K562 (cell line): ENCODE data around the gene MAP3K14. TPM values are rescaled to one million over a fixed set of nuclear protein-coding genes. Genes with fewer than 3 reads are reported as not detected.

Experiments used
- FOXM1 ChIP-seq, 2 experiments: fragments of 450-650 bp in 1 of 2; sonication (generic) in 1 of 2; formaldehyde crosslinking in 1 of 2; IDR thresholded peaks; 2 replicates each; pipeline versions ENCODE4 v1.6.1 to v1.9.0; 2017 to 2022; ENCODE audit warnings: low read depth in 2 of 2, mild to moderate bottlenecking in 2 of 2, missing genetic modification reagents in 1 of 2, moderate library complexity in 1 of 2
- FOXP1 ChIP-seq: sonication (generic); formaldehyde crosslinking; IDR thresholded peaks from 2 replicates; pipeline ENCODE4 v1.8.0; 2022; ENCODE audit warnings: mild to moderate bottlenecking, missing genetic modification reagents
- NELFE ChIP-seq: IDR thresholded peaks from 2 replicates; pipeline ENCODE4 v1.6.1; 2011; ENCODE audit warnings: mild to moderate bottlenecking; ENCODE audit not compliant: insufficient read depth, insufficient read length
- NR1H2 ChIP-seq: sonication (generic); formaldehyde crosslinking; IDR thresholded peaks from 2 replicates; pipeline ENCODE4 v1.4.0; 2020; ENCODE audit warnings: mild to moderate bottlenecking, missing genetic modification reagents
- POLR2AphosphoS5 ChIP-seq: IDR thresholded peaks from 2 replicates; pipeline ENCODE4 v1.6.1; 2011; ENCODE audit warnings: mild to moderate bottlenecking, low read depth, low read length, moderate library complexity; ENCODE audit not compliant: control insufficient read depth, insufficient read depth
- RBBP5 ChIP-seq: fragments of 200-600 bp; sonication (generic); IDR thresholded peaks from 2 replicates; pipeline ENCODE4 v1.6.1; 2012; ENCODE audit warnings: borderline replicate concordance, mild to moderate bottlenecking, low read length, control low read depth, inconsistent platforms; ENCODE audit not compliant: insufficient read depth, poor library complexity, severe bottlenecking
- SIN3A ChIP-seq, 2 experiments: fragments of 150-350 bp in 1 of 2; IDR thresholded peaks; 2 replicates each; pipeline ENCODE4 v1.6.1; 2011 to 2016; ENCODE audit warnings: borderline replicate concordance in 2 of 2, low read depth in 2 of 2, low read length in 2 of 2, mild to moderate bottlenecking in 2 of 2, moderate library complexity in 2 of 2; ENCODE audit not compliant: control insufficient read depth in 1 of 2
- SIN3B ChIP-seq: fragments of 450-650 bp; IDR thresholded peaks from 2 replicates; pipeline ENCODE4 v1.6.1; 2017; ENCODE audit warnings: low read depth, mild to moderate bottlenecking, moderate library complexity
- ZBTB40 ChIP-seq, 2 experiments: fragments of 450-650 bp in 1 of 2; sonication (generic) in 1 of 2; formaldehyde crosslinking in 1 of 2; IDR thresholded peaks; 2 replicates each; pipeline versions ENCODE4 v1.7.1 to v1.9.0; 2016 to 2022; ENCODE audit warnings: inconsistent platforms in 1 of 2, mild to moderate bottlenecking in 1 of 2, missing genetic modification reagents in 1 of 2
- polyA plus RNA-seq, 8 experiments: library from polyadenylated mRNA; depleted of rRNA in 4 of 8; stranded (reverse) in 5 of 8; unstranded in 3 of 8; fragments of >200 nt; fragmentation: Nextera tagmentation in 2 of 8; fragmentation: Illumina TruSeq in 1 of 8; extraction: Ambion mirVana in 2 of 8; extraction: Trizol in 1 of 8; gene quantifications; 2 replicates each; pipeline versions ENCODE4 v1.2.1 to v1.2.3, GENCODE V29; 2011 to 2014; ENCODE audit warnings: inconsistent platforms in 1 of 8, missing spikeins in 1 of 8
- total RNA-seq, 7 experiments: library from RNA; depleted of rRNA in 6 of 7; stranded (reverse); fragments of >200 nt in 6 of 7; fragmentation: Illumina TruSeq in 2 of 7; extraction: Trizol in 2 of 7; gene quantifications; 2 replicates each; pipeline versions ENCODE4 v1.2.1 to v1.2.3, GENCODE V29; 2011 to 2021; ENCODE audit warnings: low replicate concordance in 1 of 7
- TF ChIP-seq, protein P1 (sequence below): fragments of 250-450 bp; sonication (Bioruptor Pico); IDR thresholded peaks from 2 replicates; pipeline ENCODE4 v1.9.0; 2021; ENCODE audit warnings: mild to moderate bottlenecking, inconsistent platforms
- TF ChIP-seq, protein P2 (sequence below), 3 experiments: IDR thresholded peaks in 2 of 3; conservative IDR thresholded peaks in 1 of 3; 2 replicates each; pipeline ENCODE4 v1.5.1; 2011 to 2012; ENCODE audit warnings: low read length in 3 of 3, mild to moderate bottlenecking in 3 of 3, control low read depth in 2 of 3, improper control_type of control experiment in 1 of 3, inconsistent platforms in 1 of 3, low read depth in 1 of 3, mixed read lengths in 1 of 3, moderate library complexity in 1 of 3; ENCODE audit not compliant: insufficient read depth in 2 of 3

MAP3K14 gene
- total and polyA plus RNA-seq, 9 of the 15 experiments (the other 6 are each of a cell fraction or from before 2014, with no cell fraction given), result 0.45 to 8.7 (median 3.2) TPM

GRCh38 chr17:45316434-45317110, at the start of gene MAP3K14 (continued):
- TF ChIP-seq ZBTB40 (IDR thresholded peaks at IDR 0.05), result 0 out of 2 replicates have a peak, but pooled peaks have one; percentile 33
- no peak for TF ChIP-seq ZBTB40 (CRISPR knock-in tag; IDR thresholded peaks at IDR 0.05)
- no peak for TF ChIP-seq FOXM1 (IDR thresholded peaks at IDR 0.05; ENCODE audit: low read depth)
- peak; percentile 31; the same call in 1 of the 2 replicates for TF ChIP-seq FOXM1 (CRISPR knock-in tag; IDR thresholded peaks at IDR 0.05; ENCODE audit: low read depth)
- peak; percentile 77; the same call in 1 of the 2 replicates for TF ChIP-seq FOXP1 (CRISPR knock-in tag)
- TF ChIP-seq SIN3A (IDR thresholded peaks at IDR 0.05; ENCODE audit: borderline replicate concordance in 2 of 2, control insufficient read depth in 1 of 2, low read depth in 2 of 2, low read length in 2 of 2), result peak in 1 of 2 experiments; percentile 73; a peak in 1 of 4 replicates
- TF ChIP-seq NR1H2, result peak; percentile 82; the same call in 1 of the 2 replicates
- peak; percentile 67; the same call in 1 of the 2 replicates for TF ChIP-seq SIN3B
- TF ChIP-seq, protein P1, sequence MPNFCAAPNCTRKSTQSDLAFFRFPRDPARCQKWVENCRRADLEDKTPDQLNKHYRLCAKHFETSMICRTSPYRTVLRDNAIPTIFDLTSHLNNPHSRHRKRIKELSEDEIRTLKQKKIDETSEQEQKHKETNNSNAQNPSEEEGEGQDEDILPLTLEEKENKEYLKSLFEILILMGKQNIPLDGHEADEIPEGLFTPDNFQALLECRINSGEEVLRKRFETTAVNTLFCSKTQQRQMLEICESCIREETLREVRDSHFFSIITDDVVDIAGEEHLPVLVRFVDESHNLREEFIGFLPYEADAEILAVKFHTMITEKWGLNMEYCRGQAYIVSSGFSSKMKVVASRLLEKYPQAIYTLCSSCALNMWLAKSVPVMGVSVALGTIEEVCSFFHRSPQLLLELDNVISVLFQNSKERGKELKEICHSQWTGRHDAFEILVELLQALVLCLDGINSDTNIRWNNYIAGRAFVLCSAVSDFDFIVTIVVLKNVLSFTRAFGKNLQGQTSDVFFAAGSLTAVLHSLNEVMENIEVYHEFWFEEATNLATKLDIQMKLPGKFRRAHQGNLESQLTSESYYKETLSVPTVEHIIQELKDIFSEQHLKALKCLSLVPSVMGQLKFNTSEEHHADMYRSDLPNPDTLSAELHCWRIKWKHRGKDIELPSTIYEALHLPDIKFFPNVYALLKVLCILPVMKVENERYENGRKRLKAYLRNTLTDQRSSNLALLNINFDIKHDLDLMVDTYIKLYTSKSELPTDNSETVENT (CRISPR knock-in tag), result peak; percentile 51
- TF ChIP-seq RBBP5, result peak; percentile 87
- TF ChIP-seq, protein P2, sequence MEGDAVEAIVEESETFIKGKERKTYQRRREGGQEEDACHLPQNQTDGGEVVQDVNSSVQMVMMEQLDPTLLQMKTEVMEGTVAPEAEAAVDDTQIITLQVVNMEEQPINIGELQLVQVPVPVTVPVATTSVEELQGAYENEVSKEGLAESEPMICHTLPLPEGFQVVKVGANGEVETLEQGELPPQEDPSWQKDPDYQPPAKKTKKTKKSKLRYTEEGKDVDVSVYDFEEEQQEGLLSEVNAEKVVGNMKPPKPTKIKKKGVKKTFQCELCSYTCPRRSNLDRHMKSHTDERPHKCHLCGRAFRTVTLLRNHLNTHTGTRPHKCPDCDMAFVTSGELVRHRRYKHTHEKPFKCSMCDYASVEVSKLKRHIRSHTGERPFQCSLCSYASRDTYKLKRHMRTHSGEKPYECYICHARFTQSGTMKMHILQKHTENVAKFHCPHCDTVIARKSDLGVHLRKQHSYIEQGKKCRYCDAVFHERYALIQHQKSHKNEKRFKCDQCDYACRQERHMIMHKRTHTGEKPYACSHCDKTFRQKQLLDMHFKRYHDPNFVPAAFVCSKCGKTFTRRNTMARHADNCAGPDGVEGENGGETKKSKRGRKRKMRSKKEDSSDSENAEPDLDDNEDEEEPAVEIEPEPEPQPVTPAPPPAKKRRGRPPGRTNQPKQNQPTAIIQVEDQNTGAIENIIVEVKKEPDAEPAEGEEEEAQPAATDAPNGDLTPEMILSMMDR (IDR thresholded peaks at IDR 0.05 in 2 of 3, conservative IDR thresholded peaks at IDR 0.05 in 1 of 3; ENCODE audit: insufficient read depth in 2 of 3, low read depth in 1 of 3, low read length in 3 of 3), result peak in 1 of 3 experiments; percentile 45; a peak in 2 of 6 replicates
- peak; percentile 72 for TF ChIP-seq POLR2AphosphoS5
- TF ChIP-seq NELFE, result no peak
